Osteoblast (primary cell): ENCODE results near the gene UQCC3. TPM values are rescaled to one million over a fixed set of nuclear protein-coding genes. Genes with fewer than 3 reads are reported as not detected.
"Not testable (repeated sequence)": the region's sequence is repeated elsewhere in the genome, so short reads cannot be mapped to it uniquely, and the experiment has no call there.

Experiments
- DNase-seq: peaks from one replicate; pipeline ENCODE4 v3.0.0; 2011; ENCODE audit warnings: low spot score, mixed read lengths; ENCODE audit not compliant: insufficient read length; ENCODE audit errors: missing footprints
- H2AFZ ChIP-seq: 2 replicates; pipeline ENCODE4 v1.6.0; 2011; ENCODE audit warnings: mild to moderate bottlenecking, low read length
- H3K27ac ChIP-seq: 2 replicates; pipeline ENCODE4 v1.5.1; 2011; ENCODE audit warnings: mild to moderate bottlenecking, low read depth, low read length, moderate library complexity
- H3K27me3 ChIP-seq: 2 replicates; pipeline ENCODE4 v1.6.0; 2012; ENCODE audit warnings: mild to moderate bottlenecking, control low read depth, inconsistent platforms, low read length, moderate library complexity; ENCODE audit not compliant: insufficient read depth
- H3K36me3 ChIP-seq: 2 replicates; pipeline ENCODE4 v1.5.1; 2011; ENCODE audit warnings: mild to moderate bottlenecking, low read length, control low read depth, moderate library complexity; ENCODE audit not compliant: insufficient read depth
- H3K4me1 ChIP-seq: 2 replicates; pipeline ENCODE4 v1.5.1; 2011; ENCODE audit warnings: mild to moderate bottlenecking, low read length, control low read depth, moderate library complexity; ENCODE audit not compliant: insufficient read depth
- H3K4me2 ChIP-seq: 2 replicates; pipeline ENCODE4 v1.6.0; 2011; ENCODE audit warnings: mild to moderate bottlenecking, low read length; ENCODE audit not compliant: insufficient read depth
- H3K4me3 ChIP-seq: fragments of 200-600 bp; sonication (generic); 3 replicates; pipeline ENCODE4 v1.5.1; 2012; ENCODE audit warnings: mild to moderate bottlenecking, low read length, inconsistent platforms; ENCODE audit not compliant: insufficient read depth
- H3K79me2 ChIP-seq: 2 replicates; pipeline ENCODE4 v1.6.0; 2012; ENCODE audit warnings: mild to moderate bottlenecking, low read length, control low read depth, inconsistent platforms; ENCODE audit not compliant: insufficient read depth
- H3K9me3 ChIP-seq: 2 replicates; pipeline ENCODE4 v1.5.1; 2011; ENCODE audit warnings: low read depth, low read length, control low read depth
- H4K20me1 ChIP-seq: 2 replicates; pipeline ENCODE4 v1.6.0; 2012; ENCODE audit warnings: mild to moderate bottlenecking, low read length, control low read depth; ENCODE audit not compliant: insufficient read depth
- CTCF ChIP-seq: IDR thresholded peaks from 2 replicates; pipeline ENCODE4 v1.5.1; 2011; ENCODE audit warnings: mild to moderate bottlenecking, low read depth, low read length, moderate library complexity; ENCODE audit errors: extremely low read depth
- total RNA-seq: library from RNA; depleted of rRNA; stranded (reverse); fragments of >200 nt; gene quantifications from 2 replicates; pipeline ENCODE4 v1.2.3, GENCODE V29; 2012

The UQCC3 gene
- total RNA-seq, 1 donor: 5.8 TPM

DNA sequence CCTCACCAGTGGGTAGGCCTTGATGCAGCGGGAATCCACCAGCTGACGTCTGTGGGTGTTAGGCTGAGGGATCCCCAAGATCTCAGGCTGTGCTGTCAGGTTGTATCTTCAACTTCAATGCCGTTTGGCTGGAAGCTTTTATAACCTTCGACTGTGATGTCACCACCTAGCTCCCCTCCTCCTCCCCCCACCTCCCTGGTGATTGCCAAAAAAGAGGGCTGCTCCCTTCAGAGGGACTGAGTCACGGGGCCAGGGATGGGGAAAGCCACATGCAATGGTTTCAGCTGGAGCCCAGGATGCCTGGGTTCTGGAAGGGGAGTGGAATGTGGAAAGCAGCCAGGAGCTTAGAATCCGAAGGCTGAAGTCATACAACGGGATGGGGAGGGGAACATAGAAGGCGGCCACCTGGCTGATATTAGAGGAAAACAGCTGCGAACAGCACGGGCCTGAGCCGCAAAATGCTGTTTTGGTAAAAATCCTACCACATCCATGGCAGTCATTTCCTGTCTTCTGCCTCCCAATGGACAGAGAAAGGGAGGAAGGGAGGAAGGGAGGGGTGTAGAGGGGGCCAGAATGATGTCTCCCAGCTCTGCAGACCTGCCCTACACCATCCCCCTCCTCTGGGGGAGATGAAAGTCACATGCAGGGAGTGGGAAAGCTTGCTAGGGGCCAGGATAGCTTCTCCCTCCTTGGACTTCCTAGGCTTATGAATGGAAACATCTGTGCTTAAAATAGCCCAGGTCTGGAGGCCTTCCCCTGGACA, 18.1 kb downstream of the UQCC3 start, which contains the start of gene LRRN4CL:
Gene LRRN4CL, minus strand, starts transcription at position 110 of the 763 bp plus-strand sequence. CDS start 1,022 bp downstream, outside the sequence.
- Histone ChIP-seq H4K20me1 (no peaks in the 10 kb centered on the region), H3K27ac (peak within 1 kb of the TSS; percentile 43), H3K9me3 (no peaks in the 10 kb centered on the region), H3K36me3 (peaks cover 33% of the 10 kb centered on the region), H3K4me1 (peaks cover 14% of the 10 kb centered on the region), H3K4me2 (peak within 1 kb of the TSS; percentile 46), H3K27me3 (no peaks in the 10 kb centered on the region), H2AFZ (peak within 1 kb of the TSS; percentile 44), H3K4me3 (no peak within 1 kb of the TSS), H3K79me2 (no peaks in the 10 kb centered on the region)
- no peak for TF ChIP-seq CTCF
- DNase-seq: peak; percentile 99

GRCh38 chr11:62693624-62694023, 22.2 kb downstream of the UQCC3 start:
- not testable (repeated sequence) for H3K9me3 ChIP-seq, H3K4me2 ChIP-seq, H3K27ac ChIP-seq, H2AFZ ChIP-seq, H3K79me2 ChIP-seq, H3K27me3 ChIP-seq, H3K4me3 ChIP-seq, H4K20me1 ChIP-seq, DNase-seq
- Histone ChIP-seq H3K4me1 (peaks cover 19% of the 10 kb centered on the region), H3K36me3 (peaks cover 33% of the 10 kb centered on the region)

GRCh38 chr11:62694455-62695167, 23.1 kb downstream of the UQCC3 start:
- no peak overlapping the region for H3K4me3 ChIP-seq
- H3K79me2 ChIP-seq: no peaks in the 10 kb centered on the region
- peaks cover 14% of the 10 kb centered on the region for H3K4me1 ChIP-seq
- TF ChIP-seq CTCF: peak; percentile 92
- H3K4me2 ChIP-seq: no peak overlapping the region
- peak overlapping the region; percentile 7 for H3K27ac ChIP-seq
- H4K20me1 ChIP-seq: no peaks in the 10 kb centered on the region
- no peaks in the 10 kb centered on the region for H3K9me3 ChIP-seq
- peaks cover 33% of the 10 kb centered on the region for H3K36me3 ChIP-seq
- peak; percentile 95 for DNase-seq
- no peak overlapping the region for H2AFZ ChIP-seq
- H3K27me3 ChIP-seq: no peaks in the 10 kb centered on the region

DNA sequence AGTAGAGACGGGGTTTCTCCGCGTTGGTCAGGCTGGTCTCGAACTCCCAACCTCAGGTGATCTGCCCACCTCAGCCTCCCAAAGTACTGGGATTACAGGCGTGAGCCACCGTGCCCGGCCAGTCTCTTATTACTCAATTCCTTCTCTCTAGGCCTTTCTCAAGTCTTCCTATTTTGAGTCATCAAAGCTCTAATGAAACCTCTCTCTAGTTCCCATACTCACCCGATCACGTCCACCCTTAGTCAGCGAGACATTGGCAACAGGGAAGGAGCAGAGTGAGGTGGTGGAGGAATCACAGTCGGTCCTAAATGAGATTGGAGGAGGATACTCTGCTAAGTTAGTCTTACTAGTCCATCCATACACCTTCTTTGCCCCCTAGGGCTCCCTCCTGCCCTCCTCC, 30.8 kb downstream of the UQCC3 start:
- no peak for DNase-seq

GRCh38 chr11:62703921-62704320, 32.4 kb downstream of the UQCC3 start:
- not testable (repeated sequence) for H4K20me1 ChIP-seq, H2AFZ ChIP-seq, H3K9me3 ChIP-seq, H3K4me2 ChIP-seq, H3K27ac ChIP-seq, H3K4me3 ChIP-seq, H3K79me2 ChIP-seq, H3K27me3 ChIP-seq, DNase-seq
- Histone ChIP-seq H3K36me3 (peaks cover 13% of the 10 kb centered on the region), H3K4me1 (peaks cover 17% of the 10 kb centered on the region)

More for the DNA sequence above, 30.8 kb downstream of the UQCC3 start:
- no peaks in the 10 kb centered on the region for H3K9me3 ChIP-seq
- H3K27ac ChIP-seq: no peak overlapping the region
- no peak for TF ChIP-seq CTCF
- H3K4me3 ChIP-seq: no peak overlapping the region
- peaks cover 13% of the 10 kb centered on the region for H3K4me1 ChIP-seq
- no peaks in the 10 kb centered on the region for H3K27me3 ChIP-seq
- H4K20me1 ChIP-seq: no peaks in the 10 kb centered on the region
- peaks cover 10% of the 10 kb centered on the region for H3K79me2 ChIP-seq
- peaks cover 13% of the 10 kb centered on the region for H3K36me3 ChIP-seq
- no peak overlapping the region for H2AFZ ChIP-seq
- no peak overlapping the region for H3K4me2 ChIP-seq
